HCT116 (cell line): ENCODE data around the gene SLMAP. TPM values are rescaled to one million over a fixed set of nuclear protein-coding genes. Genes with fewer than 3 reads are reported as not detected.

Source experiments
- ATAC-seq: fragments of 200-7000 bp; cut with Tn5 transposase; 2 replicates; pipeline ENCODE4 v1.9.1; 2020; ENCODE audit warnings: mild to moderate bottlenecking, moderate library complexity
- BruUV-seq: library from RNA; stranded (reverse); fragments of 400-500 nt; replicated peaks from 2 replicates; lab custom pipeline; 2021; lab: Mats Ljungman, UMichigan
- CTCF ChIA-PET: fragments of 300-600 bp; sonication (Branson Sonifier 250); formaldehyde crosslinking; loops from one replicate; lab custom pipeline; 2021; ENCODE audit warnings: antibody characterized with exemption; lab: Charles Lee
- POLR2A ChIA-PET: fragments of 300-600, 350-600 bp; sonication (Branson Sonifier 250); formaldehyde crosslinking; loops from one replicate; lab custom pipeline; 2021; ENCODE audit warnings: antibody characterized with exemption; lab: Charles Lee
- RAD21 ChIA-PET, 2 experiments: fragments of 300-600 bp; sonication (Branson Sonifier 250); formaldehyde crosslinking; loops; one replicate each; lab custom pipeline; 2023; ENCODE audit warnings: low total read pairs in 2 of 2; ENCODE audit not compliant: uncharacterized antibody in 2 of 2, unreplicated experiment in 2 of 2, low non-redundant PET in 1 of 2; lab: Charles Lee
- DNase-seq: peaks from one replicate; pipeline ENCODE4 v3.0.0-alpha.2; 2010; ENCODE audit warnings: low read depth, low spot score
- H2AFZ ChIP-seq: fragments of 200-600 bp; shearing (Covaris generic), sonication (generic); 2 replicates; pipeline ENCODE4 v1.6.1; 2017; ENCODE audit warnings: low read depth, mixed run types, mixed read lengths, antibody characterized with exemption, low read length; ENCODE audit not compliant: poor library complexity, severe bottlenecking
- H3K27ac ChIP-seq: 2 replicates; pipeline ENCODE4 v1.5.1; 2012; ENCODE audit warnings: low read depth, low read length
- H3K27me3 ChIP-seq: fragments of 200-600 bp; sonication (generic); 2 replicates; pipeline ENCODE4 v1.6.1; 2016; ENCODE audit warnings: mixed run types, low read length, mixed read lengths; ENCODE audit not compliant: insufficient read depth
- H3K36me3 ChIP-seq, 2 experiments: fragments of 200-500 bp in 1 of 2; fragments of 200-600 bp in 1 of 2; sonication (Bioruptor generic) in 1 of 2; sonication (generic) in 1 of 2; 2 replicates each; pipeline versions ENCODE4 v1.5.1 to v1.6.1; 2014 to 2016; ENCODE audit warnings: low read length in 2 of 2, inconsistent platforms in 1 of 2, mixed read lengths in 1 of 2, mixed run types in 1 of 2; ENCODE audit not compliant: insufficient read depth in 2 of 2, control insufficient read depth in 1 of 2
- H3K4me1 ChIP-seq, 2 experiments: fragments of 200-600 bp in 1 of 2; sonication (generic) in 1 of 2; 2 replicates each; pipeline versions ENCODE4 v1.5.1 to v1.6.1; 2012 to 2017; ENCODE audit warnings: low read length in 2 of 2, inconsistent platforms in 1 of 2, mild to moderate bottlenecking in 1 of 2, mixed read lengths in 1 of 2, mixed run types in 1 of 2, moderate library complexity in 1 of 2; ENCODE audit not compliant: insufficient read depth in 2 of 2, control insufficient read depth in 1 of 2
- H3K4me2 ChIP-seq: fragments of 200-600 bp; sonication (generic); 2 replicates; pipeline ENCODE4 v1.6.1; 2017; ENCODE audit warnings: mixed run types, low read length, mixed read lengths
- H3K4me3 ChIP-seq, 2 experiments: fragments of 200-600 bp in 1 of 2; sonication (generic) in 1 of 2; replicated peaks in 1 of 2; 2 replicates each; pipeline ENCODE4 v1.5.1; 2011 to 2016; ENCODE audit warnings: low read length in 2 of 2, control low read depth in 1 of 2, low read depth in 1 of 2, mild to moderate bottlenecking in 1 of 2, mixed read lengths in 1 of 2, mixed run types in 1 of 2
- H3K79me2 ChIP-seq: fragments of 200-600 bp; sonication (generic); 2 replicates; pipeline ENCODE4 v1.6.1; 2017; ENCODE audit warnings: mild to moderate bottlenecking, mixed run types, low read length, moderate library complexity, mixed read lengths; ENCODE audit not compliant: insufficient read depth
- H3K9ac ChIP-seq: fragments of 200-600 bp; sonication (generic); 2 replicates; pipeline ENCODE4 v1.6.1; 2016; ENCODE audit warnings: low read length, mixed read lengths
- H3K9me2 ChIP-seq: fragments of 200-600 bp; sonication (generic), shearing (Covaris generic); 2 replicates; pipeline ENCODE4 v1.6.1; 2017; ENCODE audit warnings: mixed run types, mild to moderate bottlenecking, moderate library complexity; ENCODE audit not compliant: insufficient read depth
- H3K9me3 ChIP-seq, 2 experiments: fragments of 200-500 bp in 1 of 2; fragments of 200-600 bp in 1 of 2; sonication (Bioruptor generic) in 1 of 2; sonication (generic) in 1 of 2; 2 replicates each; pipeline ENCODE4 v1.6.1; 2014 to 2017; ENCODE audit warnings: low read length in 2 of 2, mixed read lengths in 2 of 2, inconsistent platforms in 1 of 2, low read depth in 1 of 2, mild to moderate bottlenecking in 1 of 2, mixed run types in 1 of 2, moderate library complexity in 1 of 2; ENCODE audit not compliant: control insufficient read depth in 1 of 2, insufficient read depth in 1 of 2
- H4K20me1 ChIP-seq: fragments of 200-600 bp; sonication (generic), shearing (Covaris generic); 2 replicates; pipeline ENCODE4 v1.6.1; 2017; ENCODE audit warnings: mixed run types, mild to moderate bottlenecking, moderate library complexity; ENCODE audit not compliant: insufficient read depth
- ATF3 ChIP-seq: IDR thresholded peaks from 2 replicates; pipeline ENCODE4 v1.6.1; 2012
- CBX3 ChIP-seq: IDR thresholded peaks from 2 replicates; pipeline ENCODE4 v1.6.1; 2012; ENCODE audit warnings: low read depth
- CEBPB ChIP-seq: IDR thresholded peaks from 2 replicates; pipeline ENCODE4 v1.6.1; 2012; ENCODE audit warnings: low read depth
- EGR1 ChIP-seq: IDR thresholded peaks from 2 replicates; pipeline ENCODE4 v1.6.1; 2012; ENCODE audit warnings: low read depth
- ELF1 ChIP-seq: IDR thresholded peaks from 2 replicates; pipeline ENCODE4 v1.6.1; 2012; ENCODE audit warnings: low read depth, borderline replicate concordance
- EZH2 ChIP-seq: fragments of 200-600 bp; sonication (generic); IDR thresholded peaks from 2 replicates; pipeline ENCODE4 v1.6.1; 2017; ENCODE audit warnings: antibody characterized with exemption, mixed run types
- FOSL1 ChIP-seq: IDR thresholded peaks from 2 replicates; pipeline ENCODE4 v1.6.1; 2012; ENCODE audit warnings: low read depth
- MAX ChIP-seq: IDR thresholded peaks from 2 replicates; pipeline ENCODE4 v1.6.1; 2012
- RAD21 ChIP-seq: IDR thresholded peaks from 2 replicates; pipeline ENCODE4 v1.6.1; 2012; ENCODE audit warnings: low read depth, mild to moderate bottlenecking
- REST ChIP-seq: IDR thresholded peaks from 2 replicates; pipeline ENCODE4 v1.6.1; 2012; ENCODE audit warnings: low read depth
- SIN3A ChIP-seq: IDR thresholded peaks from 2 replicates; pipeline ENCODE4 v1.6.1; 2012; ENCODE audit warnings: low read depth
- TCF7L2 ChIP-seq: IDR thresholded peaks from 2 replicates; pipeline ENCODE4 v1.7.0; 2011; ENCODE audit warnings: borderline replicate concordance, inconsistent platforms; ENCODE audit not compliant: insufficient read depth, insufficient read length; ENCODE audit errors: extremely low read depth
- ZBTB33 ChIP-seq: IDR thresholded peaks from 2 replicates; pipeline ENCODE4 v1.6.1; 2011; ENCODE audit warnings: mild to moderate bottlenecking, low read length, moderate library complexity; ENCODE audit not compliant: insufficient replicate concordance; ENCODE audit errors: extremely low read depth
- intact Hi-C: fragments of 100-400 bp; cut with micrococcal nuclease; formaldehyde crosslinking; loops from 2 replicates; pipeline ENCODE4 v1.10.0; 2022
- total RNA-seq: library from RNA; stranded (reverse); gene quantifications from one replicate; pipeline ENCODE4 v1.2.1, GENCODE V29; 2021; ENCODE audit not compliant: unreplicated experiment

Gene SLMAP
- total RNA-seq, 1 experiment from 2014 or later, result 81.0 TPM

- Histone ChIP-seq H3K4me1 (peaks cover 6 to 8% of the 10 kb centered on the region in 2 experiments), H3K27ac (no peak overlapping the region), H3K4me3 (no peak overlapping the region), H2AFZ (no peak overlapping the region), H3K27me3 (no peaks in the 10 kb centered on the region), H3K79me2 (no peaks in the 10 kb centered on the region), H3K4me2 (peak overlapping the region; percentile 12; the same call in 1 of the 2 replicates), H4K20me1 (0 out of 2 replicates have a peak, but pooled peaks cover 4% of the 10 kb centered on the region), H3K9me3 (no peaks in the 10 kb centered on the region), H3K36me3 (peaks cover 18 to 22% of the 10 kb centered on the region in 2 experiments; a peak in 3 of 4 replicates), H3K9ac (no peak overlapping the region), H3K9me2 (no peaks in the 10 kb centered on the region)
- ChIA-PET POLR2A (no interaction called here), RAD21 (no interaction called here), CTCF (no interaction called here)
- intact Hi-C loops, result no loop called here
- ATAC-seq (no peak), DNase-seq (no peak)
- no TSS peak for BruUV-seq
- TF ChIP-seq EGR1 (no peak), FOSL1 (no peak), EZH2 (no peak), MAX (no peak), ZBTB33 (no peak), REST (no peak), ATF3 (no peak), TCF7L2 (no peak), ELF1 (no peak), CBX3 (no peak), SIN3A (no peak), RAD21 (no peak), CEBPB (no peak)
Measured at GRCh38 chr3:57911593-57911992, 155.5 kb downstream of the SLMAP start.
